Esophagus squamous epithelium (tissue), 4 donors: ENCODE results near the gene ANKS1B.

Experiments used
- POLR2A ChIP-seq, 4 donors: fragments of 450-650 bp; IDR thresholded peaks; one replicate each; pipeline ENCODE4 v1.6.1; 2017; ENCODE audit warnings: antibody characterized with exemption in 4 of 4, mild to moderate bottlenecking in 4 of 4, moderate library complexity in 3 of 4
- TF ChIP-seq, protein P1 (sequence below), 6 experiments: fragments of 450-650 bp in 4 of 6; fragments of 200-600 bp in 2 of 6; sonication (generic) in 2 of 6; IDR thresholded peaks; one replicate each; pipeline ENCODE4 v1.5.1; 2016 to 2019; ENCODE audit warnings: antibody characterized with exemption in 6 of 6, mild to moderate bottlenecking in 4 of 6, moderate library complexity in 4 of 6

DNA sequence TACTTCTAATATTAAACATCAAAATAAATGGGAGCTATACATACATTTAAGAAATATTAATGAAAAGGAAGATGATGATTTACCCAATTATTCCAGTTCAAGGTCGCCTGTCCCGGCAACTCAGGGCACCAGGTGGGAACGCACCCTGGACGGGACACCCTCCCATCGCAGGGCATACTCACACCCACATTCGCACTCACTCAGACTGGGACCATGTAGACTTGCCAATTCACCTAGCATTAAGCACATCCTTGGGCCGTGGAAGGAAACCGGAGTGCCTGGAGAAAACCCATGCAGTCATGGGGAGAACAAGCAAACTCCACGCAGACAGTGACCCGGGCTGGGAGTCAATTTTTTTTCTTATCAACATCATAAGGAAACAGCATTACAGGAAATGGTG is 864.8 kb downstream of the ANKS1B start:
- TF ChIP-seq, protein P1, sequence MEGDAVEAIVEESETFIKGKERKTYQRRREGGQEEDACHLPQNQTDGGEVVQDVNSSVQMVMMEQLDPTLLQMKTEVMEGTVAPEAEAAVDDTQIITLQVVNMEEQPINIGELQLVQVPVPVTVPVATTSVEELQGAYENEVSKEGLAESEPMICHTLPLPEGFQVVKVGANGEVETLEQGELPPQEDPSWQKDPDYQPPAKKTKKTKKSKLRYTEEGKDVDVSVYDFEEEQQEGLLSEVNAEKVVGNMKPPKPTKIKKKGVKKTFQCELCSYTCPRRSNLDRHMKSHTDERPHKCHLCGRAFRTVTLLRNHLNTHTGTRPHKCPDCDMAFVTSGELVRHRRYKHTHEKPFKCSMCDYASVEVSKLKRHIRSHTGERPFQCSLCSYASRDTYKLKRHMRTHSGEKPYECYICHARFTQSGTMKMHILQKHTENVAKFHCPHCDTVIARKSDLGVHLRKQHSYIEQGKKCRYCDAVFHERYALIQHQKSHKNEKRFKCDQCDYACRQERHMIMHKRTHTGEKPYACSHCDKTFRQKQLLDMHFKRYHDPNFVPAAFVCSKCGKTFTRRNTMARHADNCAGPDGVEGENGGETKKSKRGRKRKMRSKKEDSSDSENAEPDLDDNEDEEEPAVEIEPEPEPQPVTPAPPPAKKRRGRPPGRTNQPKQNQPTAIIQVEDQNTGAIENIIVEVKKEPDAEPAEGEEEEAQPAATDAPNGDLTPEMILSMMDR (IDR thresholded peaks at IDR 0.05), result no peak
- no peak for TF ChIP-seq POLR2A (IDR thresholded peaks at IDR 0.05)
